ENCODE data around the gene SLC26A5.

GRCh38 chr7:103466814-103467213 is 20.8 kb upstream of the SLC26A5 start:
- TF ChIP-seq, protein P1, sequence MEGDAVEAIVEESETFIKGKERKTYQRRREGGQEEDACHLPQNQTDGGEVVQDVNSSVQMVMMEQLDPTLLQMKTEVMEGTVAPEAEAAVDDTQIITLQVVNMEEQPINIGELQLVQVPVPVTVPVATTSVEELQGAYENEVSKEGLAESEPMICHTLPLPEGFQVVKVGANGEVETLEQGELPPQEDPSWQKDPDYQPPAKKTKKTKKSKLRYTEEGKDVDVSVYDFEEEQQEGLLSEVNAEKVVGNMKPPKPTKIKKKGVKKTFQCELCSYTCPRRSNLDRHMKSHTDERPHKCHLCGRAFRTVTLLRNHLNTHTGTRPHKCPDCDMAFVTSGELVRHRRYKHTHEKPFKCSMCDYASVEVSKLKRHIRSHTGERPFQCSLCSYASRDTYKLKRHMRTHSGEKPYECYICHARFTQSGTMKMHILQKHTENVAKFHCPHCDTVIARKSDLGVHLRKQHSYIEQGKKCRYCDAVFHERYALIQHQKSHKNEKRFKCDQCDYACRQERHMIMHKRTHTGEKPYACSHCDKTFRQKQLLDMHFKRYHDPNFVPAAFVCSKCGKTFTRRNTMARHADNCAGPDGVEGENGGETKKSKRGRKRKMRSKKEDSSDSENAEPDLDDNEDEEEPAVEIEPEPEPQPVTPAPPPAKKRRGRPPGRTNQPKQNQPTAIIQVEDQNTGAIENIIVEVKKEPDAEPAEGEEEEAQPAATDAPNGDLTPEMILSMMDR (conservative IDR thresholded peaks at IDR 0.05; ENCODE audit: low read length): no peak
- TF ChIP-seq EZH2phosphoT487 (IDR thresholded peaks at IDR 0.05; ENCODE audit: borderline replicate concordance): no peak

All from Loucy (cell line).